HG03469 (cell line): ENCODE measurements around the gene MUC4.
"Not testable (repeated sequence)": the region's sequence is repeated elsewhere in the genome, so short reads cannot be mapped to it uniquely, and the experiment has no call there.

Experiments
- ATAC-seq: cut with Tn5 transposase; IDR thresholded peaks from one replicate; pipeline ENCODE4 v1.9.1; 2021; ENCODE audit warnings: mild to moderate bottlenecking, moderate library complexity, moderate number of reproducible peaks; ENCODE audit not compliant: unreplicated experiment

MUC4 gene

GRCh38 chr3:195788711-195789581, 22.8 kb downstream of the MUC4 start:
- no peak for ATAC-seq

- not testable (repeated sequence) for ATAC-seq
These were observed 25.8 kb downstream of the MUC4 start for GRCh38 chr3:195785781-195786405.

- not testable (repeated sequence) for ATAC-seq
These were observed 27.7 kb downstream of the MUC4 start for GRCh38 chr3:195784031-195784430.

- ATAC-seq: not testable (repeated sequence)
These were observed 30.5 kb downstream of the MUC4 start for GRCh38 chr3:195781236-195781635.

GRCh38 chr3:195777975-195778374, 33.8 kb downstream of the MUC4 start:
- no peak for ATAC-seq

GRCh38 chr3:195774917-195775316, 36.8 kb downstream of the MUC4 start:
- no peak for ATAC-seq

GRCh38 chr3:195773956-195774537, 37.7 kb downstream of the MUC4 start:
- no peak for ATAC-seq

GRCh38 chr3:195771646-195772300, 40.0 kb downstream of the MUC4 start:
- ATAC-seq: no peak

GRCh38 chr3:195770841-195771645, 40.7 kb downstream of the MUC4 start:
- not testable (repeated sequence) for ATAC-seq

- no peak for ATAC-seq
These were observed 41.5 kb downstream of the MUC4 start for GRCh38 chr3:195770081-195770840.

GRCh38 chr3:195769551-195769950, 42.2 kb downstream of the MUC4 start:
- no peak for ATAC-seq

GRCh38 chr3:195768831-195769303, 42.9 kb downstream of the MUC4 start:
- ATAC-seq: no peak

GRCh38 chr3:195768414-195768813, 43.3 kb downstream of the MUC4 start:
- ATAC-seq: no peak

- no peak for ATAC-seq
These were observed 43.9 kb downstream of the MUC4 start for GRCh38 chr3:195767792-195768191.

GRCh38 chr3:195766671-195767070, 45.1 kb downstream of the MUC4 start:
- ATAC-seq: no peak

- no peak for ATAC-seq
These were observed 46.6 kb downstream of the MUC4 start for GRCh38 chr3:195764961-195765706.

GRCh38 chr3:195763843-195764825, 47.6 kb downstream of the MUC4 start:
- ATAC-seq: no peak
